ENCODE measurements around the gene RAI1.

DNA sequence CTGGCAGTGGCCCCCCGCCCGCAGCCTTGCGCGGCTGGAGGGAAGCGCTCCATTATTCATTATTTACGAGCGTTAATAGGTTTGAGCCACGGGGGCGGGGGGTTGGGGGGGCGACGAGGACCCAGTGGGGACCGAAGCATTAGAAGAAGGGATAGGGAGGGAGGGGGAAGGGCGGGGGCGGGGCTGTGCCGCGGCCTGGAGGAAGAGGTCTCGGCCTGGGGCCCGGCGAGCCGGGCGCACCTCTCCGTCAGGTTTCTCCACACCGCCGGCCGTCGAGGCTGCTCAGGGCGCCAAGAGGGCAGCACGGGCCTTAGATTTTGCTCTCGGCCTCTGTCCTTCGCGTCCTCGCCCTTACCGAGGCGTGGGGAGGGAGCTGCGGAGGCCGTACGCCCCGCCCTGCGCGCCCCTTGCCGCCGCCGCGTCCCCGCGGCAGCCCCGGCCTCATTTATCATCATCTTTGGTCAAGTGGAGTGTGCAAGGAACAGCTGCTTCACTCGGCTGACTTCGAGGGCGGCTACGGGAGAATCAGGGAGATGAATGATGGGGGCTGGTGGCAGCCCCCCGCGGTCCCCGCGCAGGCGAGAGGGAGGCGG, 101.4 kb downstream of the RAI1 start:
- TF ChIP-seq, protein P1, sequence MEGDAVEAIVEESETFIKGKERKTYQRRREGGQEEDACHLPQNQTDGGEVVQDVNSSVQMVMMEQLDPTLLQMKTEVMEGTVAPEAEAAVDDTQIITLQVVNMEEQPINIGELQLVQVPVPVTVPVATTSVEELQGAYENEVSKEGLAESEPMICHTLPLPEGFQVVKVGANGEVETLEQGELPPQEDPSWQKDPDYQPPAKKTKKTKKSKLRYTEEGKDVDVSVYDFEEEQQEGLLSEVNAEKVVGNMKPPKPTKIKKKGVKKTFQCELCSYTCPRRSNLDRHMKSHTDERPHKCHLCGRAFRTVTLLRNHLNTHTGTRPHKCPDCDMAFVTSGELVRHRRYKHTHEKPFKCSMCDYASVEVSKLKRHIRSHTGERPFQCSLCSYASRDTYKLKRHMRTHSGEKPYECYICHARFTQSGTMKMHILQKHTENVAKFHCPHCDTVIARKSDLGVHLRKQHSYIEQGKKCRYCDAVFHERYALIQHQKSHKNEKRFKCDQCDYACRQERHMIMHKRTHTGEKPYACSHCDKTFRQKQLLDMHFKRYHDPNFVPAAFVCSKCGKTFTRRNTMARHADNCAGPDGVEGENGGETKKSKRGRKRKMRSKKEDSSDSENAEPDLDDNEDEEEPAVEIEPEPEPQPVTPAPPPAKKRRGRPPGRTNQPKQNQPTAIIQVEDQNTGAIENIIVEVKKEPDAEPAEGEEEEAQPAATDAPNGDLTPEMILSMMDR (conservative IDR thresholded peaks at IDR 0.05) = no peak
- no peak for TF ChIP-seq EZH2 (IDR thresholded peaks at IDR 0.05; ENCODE audit: low read depth)

All from PC-9 (cell line).